K562 (cell line): ENCODE data around the gene UVRAG. TPM values are rescaled to one million over a fixed set of nuclear protein-coding genes. Genes with fewer than 3 reads are reported as not detected.

Source experiments
- ATAC-seq: fragments of 200-7000 bp; cut with Tn5 transposase; 3 replicates; pipeline ENCODE4 v1.9.1; 2020; ENCODE audit warnings: moderate library complexity
- BruUV-seq: library from RNA; stranded (reverse); fragments of 400-500 nt; replicated peaks from 2 replicates; lab custom pipeline; 2021; lab: Mats Ljungman, UMichigan
- CTCF ChIA-PET: fragments of 300-600 bp; formaldehyde crosslinking; extraction: SDS; loops from one replicate; lab custom pipeline; 2021; ENCODE audit warnings: low intra/inter-chr PET ratio; lab: Yijun Ruan, JAX
- POLR2A ChIA-PET: fragments of 300-600, 350-650 bp; sonication (Branson Sonifier 250); formaldehyde crosslinking; extraction: SDS; loops from one replicate; lab custom pipeline; 2021; ENCODE audit warnings: antibody characterized with exemption, inconsistent platforms; lab: Yijun Ruan, JAX
- DNase-seq, 4 experiments: peaks; one replicate each; pipeline versions ENCODE4 v3.0.0 to v3.0.0-alpha.2; 2011 to 2018; ENCODE audit warnings: low spot score in 3 of 4, mixed read lengths in 3 of 4; ENCODE audit errors: extremely low read depth in 1 of 4
- FAIRE-seq: peaks from 2 replicates; lab custom pipeline; 2011; peaks lifted over from hg19 to GRCh38; lab: Jason Lieb, UNC
- H2AFZ ChIP-seq: 2 replicates; pipeline ENCODE4 v1.6.0; 2011; ENCODE audit warnings: low read depth, low read length, control low read depth, inconsistent platforms
- H3K27ac ChIP-seq: fragments of 200-600 bp; 3 replicates; pipeline ENCODE4 v1.8.0; 2011; ENCODE audit warnings: low read depth, mild to moderate bottlenecking, control low read depth, inconsistent platforms, low read length, moderate library complexity, mixed read lengths; ENCODE audit errors: extremely low read depth
- H3K27me3 ChIP-seq, 2 experiments: fragments of 300-600 bp in 1 of 2; 2 replicates in 1 of 2; 3 replicates in 1 of 2; pipeline versions ENCODE4 v1.6.0 to v1.8.0; 2011; ENCODE audit warnings: inconsistent platforms in 2 of 2, low read length in 2 of 2, mild to moderate bottlenecking in 1 of 2, mixed read lengths in 1 of 2, moderate library complexity in 1 of 2; ENCODE audit not compliant: control insufficient read depth in 2 of 2, insufficient read depth in 2 of 2
- H3K36me3 ChIP-seq: fragments of 300-600 bp; 3 replicates; pipeline ENCODE4 v1.8.0; 2011; ENCODE audit warnings: mild to moderate bottlenecking, low read length, inconsistent platforms; ENCODE audit not compliant: control insufficient read depth, insufficient read depth
- H3K4me1 ChIP-seq, 2 experiments: fragments of 200-600 bp in 1 of 2; replicated peaks in 1 of 2; 2 replicates in 1 of 2; 3 replicates in 1 of 2; pipeline versions ENCODE4 v1.5.1 to v1.8.0; 2011; ENCODE audit warnings: inconsistent platforms in 2 of 2, low read length in 2 of 2, mild to moderate bottlenecking in 1 of 2, mixed read lengths in 1 of 2, moderate library complexity in 1 of 2; ENCODE audit not compliant: control insufficient read depth in 2 of 2, insufficient read depth in 2 of 2
- H3K4me2 ChIP-seq: 2 replicates; pipeline ENCODE4 v1.6.1; 2011; ENCODE audit warnings: low read length, control low read depth, inconsistent platforms, mixed read lengths; ENCODE audit not compliant: insufficient read depth
- H3K4me3 ChIP-seq: fragments of 200-600 bp; sonication (generic), shearing (Covaris generic); 2 replicates; pipeline ENCODE4 v1.5.1; 2016; ENCODE audit warnings: control low read depth, inconsistent platforms
- H3K79me2 ChIP-seq: fragments of 200-600 bp; 3 replicates; pipeline ENCODE4 v1.8.0; 2011; ENCODE audit warnings: low read length, inconsistent platforms; ENCODE audit not compliant: control insufficient read depth, insufficient read depth
- H3K9ac ChIP-seq, 2 experiments: 2 replicates each; pipeline versions ENCODE4 v1.6.0 to v1.6.1; 2011; ENCODE audit warnings: low read depth in 2 of 2, low read length in 2 of 2, control low read depth in 1 of 2, inconsistent platforms in 1 of 2, mild to moderate bottlenecking in 1 of 2, mixed read lengths in 1 of 2; ENCODE audit not compliant: insufficient read depth in 1 of 2
- H3K9me1 ChIP-seq: one replicate; pipeline ENCODE4 v1.6.0; 2011; ENCODE audit warnings: inconsistent platforms, mild to moderate bottlenecking, low read length, moderate library complexity; ENCODE audit not compliant: control insufficient read depth, insufficient read depth
- H3K9me3 ChIP-seq: replicated peaks from 2 replicates; pipeline ENCODE4 v1.5.1; 2011; ENCODE audit warnings: low read depth, low read length, inconsistent platforms; ENCODE audit not compliant: control insufficient read depth, insufficient read depth
- H4K20me1 ChIP-seq: replicated peaks from 2 replicates; pipeline ENCODE4 v1.6.1; 2011; ENCODE audit warnings: low read length, inconsistent platforms, mixed read lengths; ENCODE audit not compliant: control insufficient read depth, insufficient read depth
- FOXM1 ChIP-seq, 2 experiments: fragments of 450-650 bp in 1 of 2; sonication (generic) in 1 of 2; formaldehyde crosslinking in 1 of 2; IDR thresholded peaks; 2 replicates each; pipeline versions ENCODE4 v1.6.1 to v1.9.0; 2017 to 2022; ENCODE audit warnings: low read depth in 2 of 2, mild to moderate bottlenecking in 2 of 2, missing genetic modification reagents in 1 of 2, moderate library complexity in 1 of 2
- KAT7 ChIP-seq: sonication (generic); formaldehyde crosslinking; IDR thresholded peaks from 2 replicates; pipeline ENCODE4 v1.8.0; 2022; ENCODE audit warnings: missing genetic modification reagents, mild to moderate bottlenecking, borderline replicate concordance
- RBBP5 ChIP-seq: fragments of 200-600 bp; sonication (generic); IDR thresholded peaks from 2 replicates; pipeline ENCODE4 v1.6.1; 2012; ENCODE audit warnings: borderline replicate concordance, mild to moderate bottlenecking, low read length, control low read depth, inconsistent platforms; ENCODE audit not compliant: insufficient read depth, poor library complexity, severe bottlenecking
- SFPQ ChIP-seq: fragments of 200-400 bp; formaldehyde crosslinking; IDR thresholded peaks from 2 replicates; pipeline ENCODE4 v1.6.1; 2017; ENCODE audit warnings: mild to moderate bottlenecking, low read depth, low read length, moderate library complexity
- SRSF7 ChIP-seq: fragments of 200-400 bp; formaldehyde crosslinking; optimal IDR thresholded peaks from 2 replicates; pipeline ENCODE3; 2017; ENCODE audit warnings: mild to moderate bottlenecking, low read depth, low read length
- TSC22D4 ChIP-seq: fragments of 450-650 bp; IDR thresholded peaks from 2 replicates; pipeline ENCODE4 v1.6.1; 2016; ENCODE audit warnings: missing genetic modification characterization, missing biosample characterization, control low read depth
- WGBS: fragments of 100-300 bp; shearing (Covaris generic); methylation state at CpG from one replicate; pipeline ENCODE4 v1.1.6; 2016; ENCODE audit warnings: low coverage, mixed read lengths; ENCODE audit not compliant: insufficient coverage; ENCODE audit errors: missing lambda C conversion rate; 5-methylcytosine and 5-hydroxymethylcytosine counted together
- in situ Hi-C: fragments of 300-500 bp; cut with MboI; formaldehyde crosslinking; loops from 4 replicates; pipeline ENCODE4 v1.15.0; 2018; ENCODE audit warnings: inconsistent platforms, mixed read lengths
- intact Hi-C: fragments of 100-400 bp; cut with micrococcal nuclease; formaldehyde crosslinking; loops from 2 replicates; pipeline ENCODE4 v1.14.2; 2022
- polyA plus RNA-seq, 8 experiments: library from polyadenylated mRNA; depleted of rRNA in 4 of 8; stranded (reverse) in 5 of 8; unstranded in 3 of 8; fragments of >200 nt; fragmentation: Nextera tagmentation in 2 of 8; fragmentation: Illumina TruSeq in 1 of 8; extraction: Ambion mirVana in 2 of 8; extraction: Trizol in 1 of 8; gene quantifications; 2 replicates each; pipeline versions ENCODE4 v1.2.1 to v1.2.3, GENCODE V29; 2011 to 2014; ENCODE audit warnings: inconsistent platforms in 1 of 8, missing spikeins in 1 of 8
- total RNA-seq, 7 experiments: library from RNA; depleted of rRNA in 6 of 7; stranded (reverse); fragments of >200 nt in 6 of 7; fragmentation: Illumina TruSeq in 2 of 7; extraction: Trizol in 2 of 7; gene quantifications; 2 replicates each; pipeline versions ENCODE4 v1.2.1 to v1.2.3, GENCODE V29; 2011 to 2021; ENCODE audit warnings: low replicate concordance in 1 of 7

UVRAG gene
- total and polyA plus RNA-seq, 9 of the 15 experiments (the other 6 are each of a cell fraction or from before 2014, with no cell fraction given) = 3.1 to 17.8 (median 12.4) TPM

GRCh38 chr11:76147106-76147740 is 332.2 kb downstream of the UVRAG start:
- Histone ChIP-seq H3K9ac (no peak overlapping the region; a peak in 1 of 4 replicates), H3K79me2 (no peaks in the 10 kb centered on the region), H3K27ac (no peak overlapping the region), H4K20me1 (no peaks in the 10 kb centered on the region), H3K9me3 (no peaks in the 10 kb centered on the region), H3K27me3 (no peaks in the 10 kb centered on the region; a peak in 1 of 5 replicates), H3K4me1 (peaks cover 6% of the 10 kb centered on the region in 2 experiments), H3K4me3 (no peak overlapping the region), H3K36me3 (0 out of 3 replicates have a peak, but pooled peaks cover 5% of the 10 kb centered on the region), H2AFZ (no peak overlapping the region), H3K4me2 (no peak overlapping the region), H3K9me1 (no peaks in the 10 kb centered on the region)
- CTCF ChIA-PET = interaction anchor here (0.6 to 0.8 kb wide), 2 partner anchors 250 to 251 kb away, joined by 3 read pairs; no protein-coding TSS in a partner anchor
- in situ Hi-C loops (loop anchor here (5.0 kb wide), 1 partner anchor 245 kb away; no protein-coding TSS in a partner anchor), intact Hi-C loops (no loop called here)
- ATAC-seq = no peak
- 62% methylated on average over 14 of the region's 14 CpGs for WGBS
- BruUV-seq = no TSS peak
- DNase-seq = no peak
- no peak for TF ChIP-seq SFPQ
- TF ChIP-seq FOXM1 (IDR thresholded peaks at IDR 0.05; ENCODE audit: low read depth) = no peak
- TF ChIP-seq FOXM1 (CRISPR knock-in tag; IDR thresholded peaks at IDR 0.05; ENCODE audit: low read depth) = no peak
- no peak for TF ChIP-seq TSC22D4
- TF ChIP-seq KAT7 (CRISPR knock-in tag) = no peak
- no peak for TF ChIP-seq RBBP5
- TF ChIP-seq SRSF7 = no peak
- FAIRE-seq = no peak
- POLR2A ChIA-PET = interaction anchor here (0.7 to 1.5 kb wide), 2 partner anchors 19 to 870 kb away, joined by 4 read pairs; no protein-coding TSS in a partner anchor
